Activated CD4-positive, alpha-beta T cell treated with anti-CD3 and anti-CD28 coated beads, Interleukin-2, amount 50 U/mL, for 16 hours (primary cell): Measurements from ENCODE around the gene GPAT2.
A peak's percentile ranks its signal among the peaks of the same experiment; 100 is the strongest.
"Not testable (repeated sequence)": the region's sequence is repeated elsewhere in the genome, so short reads cannot be mapped to it uniquely, and the experiment has no call there.

ENCODE experiments used
- DNase-seq: peaks from one replicate; pipeline ENCODE4 v3.0.0-alpha.2; 2020

Gene GPAT2

GRCh38 chr2:96022126-96022525, 12.6 kb downstream of the GPAT2 start:
- not testable (repeated sequence) for DNase-seq

GRCh38 chr2:96021142-96021541, 13.6 kb downstream of the GPAT2 start:
- not testable (repeated sequence) for DNase-seq

DNA sequence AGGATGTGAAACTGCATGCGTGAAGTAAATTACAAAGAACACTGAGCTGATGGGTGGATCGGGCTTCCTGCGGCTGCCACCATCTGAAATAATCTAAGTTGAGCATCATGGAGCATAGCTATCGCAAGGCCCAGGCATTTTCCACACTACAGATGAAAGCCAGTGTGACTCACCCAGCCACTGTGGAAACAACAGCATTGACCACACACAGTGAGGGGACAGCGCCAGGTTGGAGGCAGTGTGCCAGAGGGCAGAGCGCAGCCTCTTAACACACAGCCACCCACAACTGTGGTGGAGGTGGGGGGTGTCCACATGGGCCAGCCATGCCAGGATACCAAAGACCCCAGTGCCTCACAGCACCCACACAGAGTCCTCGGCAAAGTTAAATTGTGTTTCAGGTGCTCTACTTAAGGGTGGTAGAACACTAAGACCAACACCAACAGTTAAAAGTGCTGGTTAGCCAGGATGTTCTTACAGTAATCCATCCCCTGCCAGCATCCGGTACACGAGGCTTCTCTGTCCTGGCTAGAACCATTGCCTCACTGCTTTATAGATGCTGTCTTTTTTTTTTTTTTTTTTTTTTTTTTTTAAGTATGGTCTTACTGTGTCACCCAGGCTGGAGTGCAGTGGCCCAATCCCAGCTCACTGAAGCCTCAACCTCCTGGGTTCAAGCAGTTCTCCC, 14.7 kb downstream of the GPAT2 start:
- DNase-seq = not testable (repeated sequence)

DNA sequence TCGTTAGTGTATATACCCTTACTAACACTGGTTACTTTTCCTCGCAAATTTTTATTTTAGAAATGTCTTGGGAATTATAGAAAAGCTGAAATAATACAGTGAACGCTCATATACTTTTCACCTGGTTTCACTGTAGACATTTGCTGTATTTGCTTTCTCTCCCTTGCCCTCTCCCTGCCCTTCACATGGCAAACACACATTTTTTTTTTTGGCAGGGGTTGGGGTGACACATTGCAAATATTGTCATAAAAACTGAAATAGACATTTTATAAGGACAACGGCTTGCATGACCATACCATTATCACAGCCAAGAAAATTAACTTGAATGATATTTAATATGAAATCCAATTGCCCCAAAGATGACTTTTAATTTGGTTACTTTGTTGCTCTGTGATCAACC, 18.4 kb downstream of the GPAT2 start:
- not testable (repeated sequence) for DNase-seq

DNA sequence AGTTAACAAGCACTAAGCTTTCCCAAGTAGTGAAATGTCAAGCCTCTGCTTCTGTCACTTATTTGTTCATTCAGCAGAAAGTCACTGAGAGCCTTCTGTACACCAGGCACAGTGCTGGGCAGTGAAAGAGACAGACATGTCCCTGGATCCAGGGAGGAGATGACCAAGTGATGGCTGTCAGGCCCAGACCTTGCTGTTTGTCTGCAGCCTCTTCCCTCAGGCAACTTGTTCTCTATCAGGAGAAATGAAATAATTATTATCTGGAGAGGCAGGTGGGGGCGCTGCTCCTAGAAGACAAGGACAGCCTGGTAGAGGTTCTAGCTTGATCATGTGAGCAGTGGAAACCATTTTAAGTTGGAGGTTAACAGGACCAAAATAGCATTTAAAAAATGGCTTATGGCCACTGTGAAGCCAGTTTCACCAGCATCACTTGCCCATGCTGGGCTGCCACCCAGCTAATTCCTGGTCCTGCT, 21.9 kb downstream of the GPAT2 start:
- DNase-seq = not testable (repeated sequence)

DNA sequence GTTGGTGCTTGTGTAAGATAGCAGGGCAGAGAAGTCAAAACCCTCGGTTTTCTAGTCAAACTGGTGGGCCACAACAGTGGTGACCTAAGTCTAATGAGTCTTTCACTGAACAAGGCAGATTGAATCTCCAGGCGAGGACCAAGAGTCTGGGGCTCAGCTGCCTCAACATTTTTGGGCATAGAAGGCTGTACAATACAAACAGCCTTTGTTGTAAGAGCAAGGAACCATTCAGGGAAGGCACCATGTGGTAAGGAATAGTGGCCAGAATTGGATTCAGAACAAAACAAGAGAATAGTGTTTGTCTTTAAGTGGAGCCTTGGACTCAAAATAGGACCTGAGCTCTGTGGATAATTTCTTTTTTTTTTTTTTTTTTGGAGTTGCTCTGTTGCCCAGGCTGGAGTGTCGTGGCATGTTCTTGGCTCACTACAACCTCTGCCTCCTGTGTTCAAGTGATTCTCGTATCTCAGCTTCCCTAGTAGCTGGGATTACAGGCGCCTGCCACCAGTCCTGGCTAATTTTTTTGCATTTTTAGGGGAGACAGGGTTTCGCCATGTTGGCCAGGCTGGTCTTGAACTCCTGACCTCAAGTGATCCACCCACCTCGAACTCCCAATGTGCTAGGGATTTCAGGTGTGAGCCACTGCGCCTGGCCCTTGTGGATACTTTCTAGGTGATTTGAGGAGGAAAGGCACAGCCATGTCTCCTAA, 22.5 kb downstream of the GPAT2 start:
- DNase-seq = not testable (repeated sequence)

DNA sequence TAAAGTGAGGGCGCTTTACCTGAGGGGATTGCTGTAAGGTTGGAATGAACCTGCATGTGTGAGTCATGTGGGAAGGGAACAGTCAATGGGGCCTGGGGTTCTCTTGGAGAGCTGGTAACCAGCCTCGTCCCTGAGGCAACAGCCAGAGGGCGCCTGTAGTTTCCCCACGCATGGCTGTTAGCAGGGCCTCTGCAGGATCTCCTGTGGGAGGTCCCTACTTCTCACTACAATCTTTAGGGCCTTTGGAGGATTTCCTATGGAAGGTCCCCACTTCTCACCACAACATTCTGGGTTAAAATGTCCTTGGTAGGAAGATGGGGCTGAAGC, 23.6 kb downstream of the GPAT2 start:
- DNase-seq = peak; percentile 46

- peak; percentile 96 for DNase-seq
These were observed 24.2 kb downstream of the GPAT2 start for GRCh38 chr2:96010320-96011128.

- not testable (repeated sequence) for DNase-seq
These were observed 24.9 kb downstream of the GPAT2 start for GRCh38 chr2:96009833-96010232.

DNA sequence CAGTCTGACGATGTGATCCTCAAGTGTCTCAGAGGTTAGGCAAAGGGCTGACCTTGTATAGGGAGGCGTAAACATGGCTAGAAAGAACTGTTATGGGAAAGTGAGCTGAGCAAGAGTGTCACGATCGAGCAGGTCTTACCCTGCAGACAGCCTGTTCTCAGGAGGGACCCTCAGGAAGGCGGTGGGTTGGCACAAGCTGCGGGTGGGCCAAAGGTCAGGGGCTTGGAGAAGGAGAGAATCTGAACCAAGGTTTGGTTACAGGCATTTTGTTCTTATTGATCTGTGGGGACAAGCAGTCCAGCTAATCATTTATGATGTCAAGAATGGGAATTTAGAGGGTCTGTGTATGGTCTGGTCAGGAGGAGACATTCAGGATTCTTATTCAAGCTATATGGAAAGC, 26.7 kb downstream of the GPAT2 start:
- DNase-seq = not testable (repeated sequence)

- DNase-seq = not testable (repeated sequence)
These were observed 28.5 kb downstream of the GPAT2 start for GRCh38 chr2:96006248-96006647.

DNA sequence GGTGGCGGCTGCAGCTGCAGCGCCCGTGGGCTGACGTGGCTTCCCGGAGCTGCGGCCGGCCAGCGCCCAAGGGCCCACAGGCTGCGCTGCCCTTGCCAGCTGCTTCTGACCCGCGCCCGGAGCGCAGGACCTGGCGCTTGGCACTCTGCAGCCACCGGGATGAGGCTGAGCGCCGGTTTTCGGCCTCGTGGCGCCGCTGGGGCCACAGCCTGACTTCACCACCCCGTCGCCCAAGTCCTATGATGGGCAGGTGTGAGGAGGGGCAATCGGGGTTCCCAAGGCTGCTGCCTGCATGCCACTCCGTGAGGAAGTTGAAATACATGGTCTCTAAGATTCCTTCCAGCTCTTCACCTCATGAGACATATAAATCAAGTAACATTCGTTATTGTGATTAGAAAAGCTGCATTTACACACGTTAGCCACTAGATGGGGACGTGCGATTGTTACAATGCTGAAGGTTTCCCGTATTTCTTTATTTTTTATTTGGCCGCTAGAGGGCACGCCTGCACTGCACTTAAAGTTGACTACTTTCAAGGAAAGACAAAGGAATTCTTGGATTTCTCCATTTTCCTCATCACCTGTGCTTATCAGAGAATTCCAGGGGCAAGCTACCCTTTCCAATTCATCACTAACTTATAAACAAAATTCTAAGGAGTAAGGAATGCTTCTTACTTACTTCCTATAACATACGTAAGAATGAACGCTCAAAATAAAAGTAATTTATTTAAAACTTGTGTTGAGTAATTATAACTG, 42.0 kb downstream of the GPAT2 start:
- peak; percentile 68 for DNase-seq

GRCh38 chr2:95992102-95992501, 42.6 kb downstream of the GPAT2 start:
- DNase-seq = peak; percentile 38

DNA sequence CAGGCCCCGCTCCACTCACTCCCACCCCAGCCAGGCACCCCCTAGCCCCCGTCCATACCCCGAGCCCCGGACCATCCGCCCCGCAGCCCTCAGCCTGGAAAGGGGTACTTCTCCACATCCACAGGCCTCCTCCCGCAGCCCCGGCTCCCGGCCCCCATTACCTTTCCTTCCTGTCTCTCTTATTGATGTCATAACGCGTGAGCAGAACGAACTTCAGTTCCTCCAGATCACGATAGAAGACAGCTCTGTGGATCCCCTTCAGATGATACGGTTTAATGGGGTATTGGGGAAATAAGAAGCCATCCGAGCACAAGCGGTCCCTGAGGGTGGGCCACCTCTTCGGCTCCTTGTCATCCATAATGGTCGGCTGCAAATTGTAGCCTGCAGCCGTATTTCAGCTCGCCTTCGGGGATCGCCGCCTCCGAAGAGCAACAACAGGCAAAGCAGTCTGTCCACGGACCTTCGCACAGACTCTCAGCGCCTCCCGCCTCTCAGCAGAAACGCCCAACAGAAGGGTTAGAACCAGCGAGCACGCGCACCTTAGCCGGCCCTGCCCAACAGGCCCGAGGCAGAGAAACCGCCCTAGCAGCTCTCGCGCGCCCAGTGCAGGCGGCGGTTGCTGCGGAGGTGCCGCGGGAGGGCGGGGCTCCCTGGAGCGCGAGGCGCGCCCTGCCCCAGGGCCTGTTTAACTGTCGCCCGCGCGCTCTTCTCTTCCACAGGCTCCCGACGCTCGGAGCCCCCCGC, 43.2 kb downstream of the GPAT2 start, which contains the start of gene ANKRD36C:
ANKRD36C (minus strand) TSS at position 474 of the 744 bp plus-strand sequence; CDS start at position 358, 116 bp downstream.
- peak; percentile 56 for DNase-seq

DNA sequence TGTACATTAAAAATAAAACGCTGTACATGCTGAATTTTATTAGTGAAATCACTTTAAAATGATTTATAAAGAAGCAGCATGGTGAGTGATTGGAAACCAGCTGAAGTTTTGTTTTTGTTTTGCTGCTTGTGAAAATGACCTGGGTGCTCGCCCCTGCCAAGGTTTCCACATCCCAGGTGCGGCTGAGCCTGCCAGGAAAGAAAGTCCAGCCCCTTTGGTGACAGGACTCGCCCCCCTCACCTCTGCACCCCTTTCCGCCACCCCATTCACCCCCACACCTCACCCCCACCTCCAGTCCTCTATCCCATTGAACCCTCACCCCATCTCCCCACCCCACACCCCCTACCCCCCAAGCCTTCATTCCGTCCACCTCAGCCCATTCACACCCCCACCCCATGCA, 43.8 kb downstream of the GPAT2 start:
- not testable (repeated sequence) for DNase-seq
